A549 (cell line): ENCODE measurements around the gene TOX2. TPM values are rescaled to one million over a fixed set of nuclear protein-coding genes. Genes with fewer than 3 reads are reported as not detected.

Experiments
- ATAC-seq, 2 experiments: fragments of 200-7000 bp in 1 of 2; fragments of >200 bp in 1 of 2; cut with Nextera tagmentation in 1 of 2; cut with Tn5 transposase in 1 of 2; 3 replicates each; pipeline versions ENCODE4 v1.8.0 to v1.9.1; 2018 to 2020; ENCODE audit warnings: mild to moderate bottlenecking in 1 of 2, moderate library complexity in 1 of 2
- CTCF ChIA-PET: fragments of 300-600 bp; sonication (Branson Sonifier 250); formaldehyde crosslinking; extraction: SDS; loops from one replicate; lab custom pipeline; 2021; ENCODE audit warnings: antibody characterized with exemption, inconsistent platforms; lab: Yijun Ruan, JAX
- POLR2A ChIA-PET: fragments of 350-600 bp; formaldehyde crosslinking; extraction: SDS; loops from one replicate; lab custom pipeline; 2021; ENCODE audit warnings: antibody characterized with exemption, inconsistent platforms; lab: Yijun Ruan, JAX
- DNase-seq, 2 experiments: peaks; one replicate each; pipeline versions ENCODE4 v3.0.0 to v3.0.0-alpha.2; 2011 to 2016; ENCODE audit warnings: low read depth in 1 of 2, low spot score in 1 of 2
- FAIRE-seq: peaks from 2 replicates; lab custom pipeline; 2011; peaks lifted over from hg19 to GRCh38; lab: Jason Lieb, UNC
- H3K27ac ChIP-seq, 2 experiments: fragments of >200 bp; sonication (Bioruptor Twin); formaldehyde crosslinking; 3 replicates each; pipeline ENCODE4 v1.5.1; 2016 to 2017
- H3K4me1 ChIP-seq: fragments of >200 bp; sonication (Bioruptor Twin); formaldehyde crosslinking; 3 replicates; pipeline ENCODE4 v1.6.1; 2016
- H3K4me2 ChIP-seq: fragments of >200 bp; sonication (Bioruptor Twin); formaldehyde crosslinking; 3 replicates; pipeline ENCODE4 v1.6.1; 2016
- H3K4me3 ChIP-seq: fragments of >200 bp; sonication (Bioruptor Twin); formaldehyde crosslinking; 3 replicates; pipeline ENCODE4 v1.5.1; 2016
- H3K9me3 ChIP-seq: fragments of >200 bp; sonication (Bioruptor Twin); formaldehyde crosslinking; 3 replicates; pipeline ENCODE4 v1.6.1; 2016
- CBX2 ChIP-seq: fragments of 200-600 bp; sonication (generic); IDR thresholded peaks from 2 replicates; pipeline ENCODE4 v1.6.1; 2016; ENCODE audit warnings: low read depth, mild to moderate bottlenecking, borderline replicate concordance
- CEBPB ChIP-seq, 2 experiments: fragments of >200 bp in 1 of 2; sonication (Bioruptor Twin) in 1 of 2; formaldehyde crosslinking in 1 of 2; IDR thresholded peaks; 2 replicates each; pipeline ENCODE4 v1.6.1; 2012 to 2016
- CTCF ChIP-seq: fragments of >200 bp; sonication (Bioruptor Twin); formaldehyde crosslinking; IDR thresholded peaks from 3 replicates; pipeline ENCODE4 v1.5.1; 2016
- EHF ChIP-seq: fragments of 250-450 bp; sonication (Bioruptor Pico); IDR thresholded peaks from 2 replicates; pipeline ENCODE4 v1.5.0; 2020; ENCODE audit warnings: mild to moderate bottlenecking
- FOSL2 ChIP-seq, 2 experiments: fragments of 450-650 bp in 1 of 2; fragments of >200 bp in 1 of 2; sonication (Bioruptor Twin) in 1 of 2; formaldehyde crosslinking; IDR thresholded peaks; 2 replicates each; pipeline versions ENCODE4 v1.5.0 to v1.6.1; 2016 to 2020; ENCODE audit warnings: mild to moderate bottlenecking in 1 of 2, moderate library complexity in 1 of 2
- HOXB13 ChIP-seq: fragments of 250-450 bp; sonication (Bioruptor Pico); IDR thresholded peaks from 2 replicates; pipeline ENCODE4 v1.5.0; 2020; ENCODE audit warnings: low read depth, mild to moderate bottlenecking, moderate library complexity
- JUN ChIP-seq, 2 experiments: fragments of >200 bp; sonication (Bioruptor Twin); formaldehyde crosslinking; IDR thresholded peaks; 2 replicates in 1 of 2; 3 replicates in 1 of 2; pipeline ENCODE4 v1.6.1; 2016 to 2017
- KDM5A ChIP-seq: fragments of 200-600 bp; sonication (generic); IDR thresholded peaks from 2 replicates; pipeline ENCODE4 v1.6.1; 2016; ENCODE audit warnings: antibody characterized with exemption, mild to moderate bottlenecking
- PBX3 ChIP-seq: IDR thresholded peaks from 2 replicates; pipeline ENCODE4 v1.6.1; 2012
- POLR2AphosphoS2 ChIP-seq: conservative IDR thresholded peaks from 2 replicates; pipeline ENCODE4 v1.6.1; 2012; ENCODE audit warnings: low read length, improper control_type of control experiment, inconsistent platforms
- RCOR1 ChIP-seq: fragments of 150-350 bp; IDR thresholded peaks from 2 replicates; pipeline ENCODE4 v1.6.1; 2014; ENCODE audit warnings: antibody characterized with exemption, low read length, low read depth
- REST ChIP-seq: fragments of 200-600 bp; sonication (generic); IDR thresholded peaks from 2 replicates; pipeline ENCODE4 v1.6.1; 2016; ENCODE audit warnings: antibody characterized with exemption, mild to moderate bottlenecking, moderate library complexity
- ZNF302 ChIP-seq: fragments of 250-450 bp; sonication (Bioruptor Pico); IDR thresholded peaks from 2 replicates; pipeline ENCODE4 v1.9.0; 2021; ENCODE audit warnings: inconsistent platforms, mild to moderate bottlenecking, moderate library complexity
- WGBS: methylation state at CpG from one replicate; pipeline ENCODE4 v1.1.6; 2017; ENCODE audit errors: missing lambda C conversion rate; 5-methylcytosine and 5-hydroxymethylcytosine counted together
- polyA plus RNA-seq, 4 experiments: library from polyadenylated mRNA; depleted of rRNA in 3 of 4; stranded (reverse); fragments of >200 nt; fragmentation: RNase III in 1 of 4; extraction: RNeasy Plus Mini Kit Qiagen cat#74134 plus additional on column Dnase treatment in 1 of 4; gene quantifications; 2 replicates in 3 of 4; 3 replicates in 1 of 4; pipeline ENCODE4 v1.2.3, GENCODE V29; 2011 to 2017
- TF ChIP-seq, protein P1 (sequence below): fragments of 250-450 bp; sonication (Bioruptor Pico); IDR thresholded peaks from 2 replicates; pipeline ENCODE4 v1.5.0; 2020; ENCODE audit warnings: low read depth, mild to moderate bottlenecking, moderate library complexity

TOX2 gene
- polyA plus RNA-seq, 2 of the 4 experiments (the other 2 are of a cell fraction): 2.5 to 5.3 TPM

DNA sequence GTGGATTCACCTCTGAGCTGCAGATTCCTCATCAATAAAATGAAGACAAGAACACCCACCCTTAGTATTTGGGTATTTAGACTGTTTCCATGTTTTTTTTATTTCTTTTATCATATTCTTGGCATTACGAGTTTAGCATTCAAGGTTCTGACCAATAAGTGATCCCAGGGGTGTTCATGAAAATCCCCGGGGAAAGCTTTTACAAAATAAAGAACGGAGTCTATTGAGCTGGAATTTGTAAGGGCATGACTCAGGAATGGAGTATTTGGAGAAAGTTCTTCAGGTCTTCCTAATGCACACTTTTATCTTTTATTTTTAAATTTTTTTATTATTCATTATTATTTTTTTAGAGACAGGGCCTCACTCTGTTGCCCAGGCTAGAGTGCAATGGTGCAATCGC, 19.4 kb upstream of the TOX2 start:
- no peak overlapping the region for H3K27ac ChIP-seq
- H3K9me3 ChIP-seq: peaks cover 14% of the 10 kb centered on the region; the same call in 2 of the 3 replicates
- FAIRE-seq (no peak), DNase-seq (no peak)
- POLR2A ChIA-PET: no interaction called here
- H3K4me3 ChIP-seq: no peak overlapping the region
- CTCF ChIA-PET: no interaction called here
- peaks cover 7% of the 10 kb centered on the region; the same call in 1 of the 3 replicates for H3K4me1 ChIP-seq
- no peak overlapping the region for H3K4me2 ChIP-seq
- 74% methylated on average over 4 of the region's 4 CpGs for WGBS
- TF ChIP-seq HOXB13 (CRISPR knock-in tag) (no peak), REST (no peak), ZNF302 (CRISPR knock-in tag) (no peak), FOSL2 (IDR thresholded peaks at IDR 0.05) (no peak), FOSL2 (CRISPR knock-in tag; IDR thresholded peaks at IDR 0.05) (no peak), EHF (CRISPR knock-in tag) (no peak)
- TF ChIP-seq, protein P1, sequence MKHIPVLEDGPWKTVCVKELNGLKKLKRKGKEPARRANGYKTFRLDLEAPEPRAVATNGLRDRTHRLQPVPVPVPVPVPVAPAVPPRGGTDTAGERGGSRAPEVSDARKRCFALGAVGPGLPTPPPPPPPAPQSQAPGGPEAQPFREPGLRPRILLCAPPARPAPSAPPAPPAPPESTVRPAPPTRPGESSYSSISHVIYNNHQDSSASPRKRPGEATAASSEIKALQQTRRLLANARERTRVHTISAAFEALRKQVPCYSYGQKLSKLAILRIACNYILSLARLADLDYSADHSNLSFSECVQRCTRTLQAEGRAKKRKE: no peak
- TF ChIP-seq, all 56 proteins: peak for 0
- no peak for ATAC-seq

DNA sequence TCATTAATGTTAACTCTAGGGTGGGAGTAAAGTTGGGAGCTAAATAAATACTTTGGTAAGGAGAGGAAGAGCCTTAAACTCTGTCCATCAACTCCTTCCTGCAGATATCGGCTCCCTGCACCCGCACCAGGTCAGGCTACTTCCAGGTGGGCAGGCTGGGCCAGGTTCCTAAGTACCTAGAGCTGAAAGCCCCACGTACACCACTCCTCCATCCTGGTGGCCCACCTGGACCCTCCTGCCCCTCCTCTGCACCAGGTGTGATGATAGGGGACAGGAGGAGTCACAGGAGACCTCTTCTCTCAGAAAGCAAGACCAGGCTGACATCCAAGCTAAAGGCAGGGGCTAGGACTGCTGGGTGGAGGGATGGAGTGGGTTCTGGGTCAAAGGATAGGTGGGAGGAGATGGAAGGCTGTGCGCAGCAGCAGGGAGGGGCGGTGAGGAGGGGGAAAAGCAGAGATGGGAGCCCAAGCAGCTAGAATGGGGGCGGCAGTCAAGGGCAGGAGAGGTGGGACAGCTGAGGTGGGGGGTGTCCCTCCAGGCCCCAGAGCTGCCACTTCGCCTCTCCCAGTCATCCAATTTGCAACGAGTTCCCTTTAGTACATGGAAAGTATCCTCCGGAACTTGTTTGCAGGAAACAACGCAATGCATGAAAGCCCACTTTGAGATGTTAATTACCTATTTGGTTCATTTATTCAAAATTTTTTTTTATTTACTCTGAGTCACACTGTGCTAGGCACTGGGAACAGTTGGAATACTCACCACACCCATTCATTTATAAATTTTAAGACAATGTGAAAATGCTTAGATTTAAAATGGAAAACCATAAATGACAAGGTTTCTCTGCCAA, 15.2 kb upstream of the TOX2 start:
- Histone ChIP-seq H3K27ac (no peak overlapping the region), H3K4me3 (no peak overlapping the region), H3K4me1 (peaks cover 3% of the 10 kb centered on the region; the same call in 1 of the 3 replicates)
- CTCF ChIA-PET: interaction anchor here (1.1 kb wide), 1 partner anchor 12 kb away, joined by 3 read pairs; no protein-coding TSS in a partner anchor
- POLR2A ChIA-PET: interaction anchor here (0.6 kb wide), 1 partner anchor 36 kb away, joined by 3 read pairs; no protein-coding TSS in a partner anchor
- no peak for DNase-seq
- TF ChIP-seq KDM5A (no peak), CEBPB (IDR thresholded peaks at IDR 0.05) (no peak), POLR2AphosphoS2 (no peak), RCOR1 (no peak), JUN (IDR thresholded peaks at IDR 0.05) (no peak), PBX3 (no peak), CBX2 (no peak), CTCF (no peak)
- TF ChIP-seq, all 56 proteins: peak for 0
- 91% methylated on average over 10 of the region's 10 CpGs for WGBS
- no peak for FAIRE-seq
- no peak for ATAC-seq
- Histone ChIP-seq H3K9me3 (no peaks in the 10 kb centered on the region), H3K4me2 (no peak overlapping the region)
